Measurements from ENCODE around the gene POPDC3. TPM values are rescaled to one million over a fixed set of nuclear protein-coding genes. Genes with fewer than 3 reads are reported as not detected.
"Not testable (repeated sequence)": the region's sequence is repeated elsewhere in the genome, so short reads cannot be mapped to it uniquely, and the experiment has no call there.

The POPDC3 gene
- total RNA-seq, 1 donor from 2014 or later: 9.9 TPM

DNA sequence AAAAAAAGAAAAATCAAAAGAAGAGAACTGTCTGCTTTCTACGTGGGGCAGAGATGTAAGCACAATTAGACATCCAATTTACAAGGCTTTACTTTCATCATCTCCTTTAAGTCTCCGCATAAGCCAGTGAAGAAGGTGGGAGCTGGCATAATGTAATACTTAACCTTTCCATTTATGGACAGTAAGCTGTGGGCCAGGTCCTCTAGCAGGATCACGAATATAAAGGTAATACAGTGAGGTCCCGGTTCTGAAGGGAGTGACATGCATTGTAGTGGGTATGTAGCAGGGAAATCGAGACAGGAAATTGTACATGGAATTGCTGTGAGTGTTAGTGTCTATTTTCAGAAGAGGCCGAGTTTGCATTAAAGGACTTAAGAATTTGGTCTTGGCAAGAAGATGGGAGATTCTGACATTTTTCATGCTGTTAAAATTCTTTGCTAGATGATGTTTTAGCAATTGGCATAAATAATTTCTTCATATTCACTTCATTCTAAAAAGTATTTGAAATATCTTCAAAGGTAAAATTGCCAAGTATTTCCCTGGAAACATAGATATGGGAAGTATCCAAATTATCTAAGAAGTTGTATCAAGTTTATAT is 20.4 kb upstream of the POPDC3 start:
- no peak for DNase-seq (ENCODE audit: low spot score)
- ATAC-seq: no peak
- intact Hi-C loops (cut with DNase I): no loop called here

DNA sequence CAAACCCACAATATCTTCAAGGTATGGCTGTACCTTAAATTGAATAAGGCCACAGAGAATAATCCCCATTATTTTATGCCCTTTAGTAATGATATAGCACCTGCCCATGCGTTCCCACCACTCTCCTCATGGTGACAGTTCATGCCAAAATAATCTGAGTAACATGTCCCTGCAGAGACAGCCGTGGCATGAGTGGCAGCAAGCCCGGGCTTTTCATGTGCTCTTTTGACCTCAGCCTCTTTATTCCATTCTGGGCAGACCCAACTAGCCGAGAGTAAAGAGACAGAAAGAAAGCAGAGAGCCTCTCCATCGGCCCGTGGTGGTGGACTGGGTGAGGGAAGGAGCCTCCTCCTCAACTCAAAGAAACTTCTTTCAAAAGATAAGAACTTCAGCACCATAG is 19.9 kb upstream of the POPDC3 start:
- intact Hi-C loops (cut with DNase I): no loop called here
- ATAC-seq (no peak), DNase-seq (ENCODE audit: low spot score) (no peak)

DNA sequence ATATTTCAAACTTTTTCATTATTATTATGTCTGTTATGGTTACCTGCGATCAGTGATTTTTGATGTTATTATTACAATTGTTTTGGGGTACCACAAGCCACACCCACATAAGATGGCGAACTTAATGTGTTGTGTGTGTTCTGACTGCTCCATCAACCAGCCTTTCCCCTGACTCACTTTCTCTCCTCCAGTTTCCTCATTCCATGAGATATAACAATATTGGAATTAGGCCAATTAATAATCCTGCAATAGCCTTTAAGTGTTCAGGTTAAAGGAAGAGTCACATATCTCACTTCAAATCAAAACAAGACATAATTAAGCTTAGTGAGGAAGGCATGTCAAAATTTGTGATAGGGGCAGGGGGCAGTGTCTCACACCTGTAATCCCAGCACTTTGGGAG is 16.3 kb upstream of the POPDC3 start:
- no peak for DNase-seq (ENCODE audit: low spot score)
- intact Hi-C loops (cut with DNase I): no loop called here
- no peak for ATAC-seq

DNA sequence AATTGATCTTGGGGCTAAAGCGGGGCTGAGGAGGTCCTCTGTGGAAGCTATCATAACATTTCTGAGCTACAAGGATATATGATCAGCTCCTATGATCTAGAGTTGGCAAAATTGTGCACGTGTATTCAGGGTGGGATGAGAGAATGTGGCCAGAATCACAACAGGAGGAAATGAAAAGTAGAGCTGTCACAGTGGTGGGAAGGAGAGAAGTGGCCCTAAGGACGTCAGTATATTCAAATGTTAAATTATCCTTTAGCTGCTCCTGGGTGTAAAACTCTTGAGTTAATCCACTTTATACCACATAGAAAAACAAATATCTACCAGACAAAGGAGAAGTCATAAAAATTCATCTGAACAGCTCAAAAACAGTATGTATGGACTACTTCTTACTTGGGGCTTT is 14.8 kb upstream of the POPDC3 start:
- ATAC-seq (no peak), DNase-seq (ENCODE audit: low spot score) (no peak)
- intact Hi-C loops (cut with DNase I): no loop called here

DNA sequence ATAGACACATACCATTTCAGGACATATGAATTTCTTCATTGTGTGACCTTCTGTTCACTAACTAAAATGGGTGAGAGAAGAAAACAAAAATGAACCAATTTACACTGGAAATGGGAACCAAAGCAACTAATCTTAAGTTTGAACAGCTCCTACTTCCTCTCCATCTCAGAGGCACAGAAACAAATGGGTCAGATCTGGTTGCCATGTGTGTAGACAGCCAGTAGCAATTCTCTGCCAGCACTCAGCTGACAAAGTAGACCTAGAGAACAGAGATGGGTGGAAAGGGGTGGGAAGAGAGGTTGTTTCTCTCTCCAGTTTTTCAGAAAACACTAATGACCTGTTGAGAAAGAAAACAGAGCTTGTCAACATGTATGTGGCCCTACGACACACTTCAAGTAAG is 14.3 kb upstream of the POPDC3 start:
- intact Hi-C loops (cut with DNase I): no loop called here
- DNase-seq (ENCODE audit: low spot score): no peak
- ATAC-seq: no peak

DNA sequence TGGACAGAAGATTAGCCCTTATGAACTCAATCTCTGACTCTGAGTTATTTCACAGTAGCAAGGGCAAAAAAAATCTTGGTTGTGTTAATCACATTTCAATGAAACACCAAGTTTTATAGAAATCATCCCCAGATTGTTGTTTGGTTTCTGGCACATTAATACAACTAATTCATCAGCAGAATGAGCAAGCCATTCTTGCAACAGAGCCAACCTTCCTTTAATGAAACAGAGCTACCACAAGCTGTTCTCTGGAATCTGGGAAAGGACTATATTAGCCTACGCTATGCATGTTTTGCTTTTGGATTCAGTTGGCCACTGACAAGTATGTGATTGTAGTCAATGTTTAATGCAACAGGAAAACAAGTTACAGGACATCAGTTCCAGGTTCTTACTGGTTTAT is 13.8 kb upstream of the POPDC3 start:
- DNase-seq (ENCODE audit: low spot score) (no peak), ATAC-seq (no peak)
- intact Hi-C loops (cut with DNase I): no loop called here

DNA sequence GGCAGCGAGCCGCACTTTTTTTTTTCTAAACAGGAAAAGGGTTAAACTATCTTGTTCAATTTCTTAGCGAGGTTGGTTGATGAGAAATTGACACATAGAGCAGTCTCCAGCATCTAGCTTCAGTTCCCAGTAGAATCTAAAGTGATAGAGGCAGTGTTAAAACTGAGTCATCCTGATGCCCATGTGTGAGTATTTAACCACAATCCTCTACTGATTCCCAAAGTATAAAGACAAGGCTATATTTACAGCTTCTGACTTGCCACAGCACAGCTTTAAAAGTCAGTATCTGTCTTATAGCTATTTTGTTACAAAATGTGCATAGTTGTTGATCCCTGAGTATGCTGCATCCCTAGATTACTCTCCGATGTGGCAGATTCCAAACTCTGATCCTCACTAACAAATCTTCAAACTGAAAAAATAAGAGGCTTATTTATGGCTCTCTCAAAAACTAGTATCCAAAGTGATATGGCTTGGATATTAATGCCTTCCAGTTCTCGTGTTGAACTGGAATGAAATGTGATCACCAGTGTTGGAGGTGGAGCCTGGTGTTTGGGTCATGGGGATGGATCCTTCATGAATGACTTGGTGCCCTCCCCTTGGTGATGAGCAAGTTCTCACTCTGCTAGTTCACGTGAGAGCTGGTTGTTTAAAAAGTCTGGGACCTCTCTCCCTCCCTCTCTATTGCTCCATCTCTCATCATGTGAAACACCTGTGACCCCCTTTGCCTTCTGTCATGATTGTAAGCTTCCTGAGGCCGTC is 13.1 kb upstream of the POPDC3 start:
- no peak for ATAC-seq

DNA sequence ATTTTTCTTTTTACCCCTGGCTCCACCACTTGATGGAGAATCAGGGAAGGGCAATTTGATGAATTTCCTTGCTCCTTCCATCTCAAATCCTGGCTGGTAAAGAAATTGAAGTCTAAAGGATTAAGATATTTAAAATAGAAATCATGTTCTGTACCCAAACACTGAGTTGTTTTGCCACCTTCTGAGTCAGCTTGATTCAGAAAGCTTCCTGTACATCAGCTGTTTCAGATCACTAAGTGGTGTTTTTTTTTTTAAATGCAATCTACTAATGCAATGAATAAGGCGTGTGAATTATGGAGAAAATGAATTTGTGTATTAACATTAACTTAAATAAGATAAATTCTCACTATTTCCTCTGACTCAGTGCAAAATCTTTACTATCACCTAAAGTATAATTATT is 11.5 kb upstream of the POPDC3 start:
- intact Hi-C loops (cut with DNase I): no loop called here
- ATAC-seq: no peak
- DNase-seq (ENCODE audit: low spot score): no peak

More for the DNA sequence above, 13.1 kb upstream of the POPDC3 start:
- DNase-seq (ENCODE audit: low spot score): no peak
- intact Hi-C loops (cut with DNase I): no loop called here

DNA sequence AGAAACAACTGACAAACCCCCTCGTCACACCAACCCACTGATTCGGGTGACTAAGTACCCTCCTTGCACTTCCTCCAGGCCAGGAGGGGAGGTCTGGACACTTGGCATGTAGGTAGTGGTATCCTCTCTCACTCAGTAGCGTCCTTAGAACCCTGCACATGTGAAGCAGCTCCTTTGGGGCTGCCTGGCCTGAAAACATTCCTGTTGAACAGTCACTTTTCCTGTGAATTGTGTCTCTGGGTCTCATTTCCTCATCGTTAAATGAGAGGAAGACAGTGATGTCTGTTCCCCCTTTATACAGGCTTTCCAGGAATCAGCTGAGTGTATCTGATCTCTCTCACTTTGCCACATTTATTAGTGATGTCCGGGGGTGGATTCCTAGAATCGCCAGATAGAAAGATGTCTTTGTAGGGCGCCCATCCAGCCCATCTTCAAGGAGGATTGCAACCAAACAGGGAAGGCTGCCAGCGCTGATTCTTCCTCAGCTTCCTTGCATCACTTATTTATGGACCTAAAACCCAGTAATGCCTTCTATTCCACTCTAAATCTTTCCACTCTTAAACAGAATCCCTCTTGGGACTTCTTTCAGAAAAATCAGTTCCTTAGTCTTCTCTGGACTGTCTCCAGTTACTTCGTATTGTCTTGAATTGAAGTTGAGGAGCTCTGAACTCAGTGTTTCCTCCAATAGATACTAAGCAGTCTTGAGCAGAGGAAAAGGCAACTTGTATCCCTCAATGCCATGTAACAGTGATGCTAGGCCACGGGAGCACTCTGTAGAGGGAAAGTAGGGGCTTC is 9.4 kb upstream of the POPDC3 start:
- intact Hi-C loops (cut with DNase I): no loop called here
- ATAC-seq: no peak
- no peak for DNase-seq (ENCODE audit: low spot score)

DNA sequence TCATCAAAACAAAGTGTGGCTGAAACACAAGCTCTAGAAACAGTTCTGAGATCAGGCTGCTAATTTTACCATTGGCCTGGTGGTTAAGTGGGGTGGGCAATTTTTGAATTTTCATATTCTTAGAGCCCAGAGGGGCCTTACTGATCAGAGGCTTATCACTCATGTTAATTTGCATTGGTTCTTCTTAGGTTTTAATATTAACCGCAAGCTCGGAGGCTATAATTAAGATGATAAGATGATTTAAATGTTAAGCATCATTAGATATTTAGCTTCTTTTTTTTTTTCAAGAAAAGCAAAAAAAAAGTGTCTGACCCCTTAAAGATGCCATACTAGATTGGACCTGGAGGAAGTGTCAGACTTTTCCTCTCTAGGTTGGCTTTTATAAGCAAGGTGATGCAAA is 8.4 kb upstream of the POPDC3 start:
- intact Hi-C loops (cut with DNase I): no loop called here
- ATAC-seq: no peak
- DNase-seq (ENCODE audit: low spot score): no peak

DNA sequence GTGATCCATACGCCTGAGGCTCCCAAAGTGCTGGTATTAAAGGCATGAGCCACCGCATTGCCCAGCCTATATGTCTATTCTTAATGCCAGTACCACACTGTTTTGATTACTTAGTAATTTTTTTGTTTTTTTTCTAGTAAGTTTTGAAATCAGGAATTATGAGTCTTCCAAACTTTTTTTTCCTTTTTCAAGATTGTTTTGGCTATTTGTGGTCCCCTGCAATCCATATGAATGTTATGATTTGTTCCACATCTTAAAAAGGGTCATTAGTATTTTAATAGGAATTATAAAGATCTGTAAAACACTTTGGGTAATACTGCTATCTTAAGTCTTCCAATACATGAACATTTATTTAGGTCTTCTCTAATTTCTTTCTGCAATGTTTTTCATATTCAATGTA is 6.8 kb upstream of the POPDC3 start:
- ATAC-seq (no peak), DNase-seq (ENCODE audit: low spot score) (no peak)
- intact Hi-C loops (cut with DNase I): no loop called here

DNA sequence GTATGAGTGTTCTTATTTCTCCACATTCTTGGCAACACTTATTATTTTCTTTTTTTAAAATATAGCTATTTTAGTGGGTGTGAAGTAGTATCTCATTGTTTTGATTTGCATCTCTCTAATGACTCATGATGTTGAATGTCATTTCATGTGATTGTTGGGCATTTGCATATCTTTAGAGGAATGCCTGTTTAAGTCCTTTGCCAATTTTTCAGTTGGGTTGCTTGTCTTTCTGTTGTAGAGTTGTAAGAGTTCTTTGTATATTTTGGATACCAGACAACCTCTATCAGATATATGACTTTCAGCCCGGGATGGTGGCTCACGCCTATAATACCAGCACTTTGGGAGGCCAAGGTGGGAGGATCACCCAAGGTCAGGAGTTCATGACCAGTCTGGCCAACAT is 5.1 kb upstream of the POPDC3 start:
- intact Hi-C loops (cut with DNase I): no loop called here
- DNase-seq (ENCODE audit: low spot score): no peak
- ATAC-seq: no peak

DNA sequence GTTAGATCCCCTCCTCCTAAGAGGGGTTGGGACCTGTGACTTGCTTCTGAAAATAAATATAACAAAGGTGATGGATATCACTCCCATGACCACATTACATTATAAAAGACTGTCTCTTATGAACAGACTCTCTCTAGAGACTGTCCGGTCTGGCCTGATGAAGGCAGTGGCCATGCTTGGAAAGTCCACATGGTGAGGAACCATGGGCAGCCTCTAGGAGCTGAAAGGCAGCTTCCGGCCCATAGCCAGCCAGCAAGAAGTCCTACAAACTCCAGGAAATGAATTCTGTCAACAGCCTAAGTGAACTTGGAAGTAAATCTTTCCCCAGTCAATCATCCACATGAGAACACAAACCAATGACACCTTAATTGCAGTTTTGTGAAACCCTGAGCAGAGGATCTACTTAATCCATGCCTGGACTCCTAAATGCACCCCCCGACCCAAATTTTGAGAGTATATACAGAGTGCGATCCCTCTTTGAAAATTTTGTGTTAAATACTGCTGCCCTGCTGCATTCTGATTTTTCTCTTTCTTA is 2.2 kb upstream of the POPDC3 start:
- intact Hi-C loops (cut with DNase I): no loop called here
- no peak for ATAC-seq
- DNase-seq (ENCODE audit: low spot score): no peak

DNA sequence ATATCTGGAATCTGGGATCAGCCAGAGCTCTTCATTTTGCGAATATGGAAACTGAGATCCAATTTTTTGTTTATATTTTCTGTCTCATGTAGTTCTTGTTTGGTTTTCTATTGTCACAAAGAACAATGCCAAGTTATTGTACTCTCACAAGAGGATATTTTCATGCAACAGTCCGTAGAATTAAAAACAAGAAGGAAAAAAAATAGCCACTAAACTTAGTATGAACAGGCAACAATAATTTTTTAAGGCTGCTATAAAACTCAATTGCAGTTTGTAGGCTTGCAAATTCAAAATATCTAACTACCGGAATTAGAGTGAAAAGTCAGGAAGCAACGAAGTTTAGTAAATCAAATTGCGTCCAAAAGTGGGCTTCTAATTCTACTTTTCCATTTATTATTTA is 1.2 kb downstream of the POPDC3 start:
- DNase-seq (ENCODE audit: low spot score) (no peak), ATAC-seq (no peak)
- intact Hi-C loops (cut with DNase I): no loop called here

DNA sequence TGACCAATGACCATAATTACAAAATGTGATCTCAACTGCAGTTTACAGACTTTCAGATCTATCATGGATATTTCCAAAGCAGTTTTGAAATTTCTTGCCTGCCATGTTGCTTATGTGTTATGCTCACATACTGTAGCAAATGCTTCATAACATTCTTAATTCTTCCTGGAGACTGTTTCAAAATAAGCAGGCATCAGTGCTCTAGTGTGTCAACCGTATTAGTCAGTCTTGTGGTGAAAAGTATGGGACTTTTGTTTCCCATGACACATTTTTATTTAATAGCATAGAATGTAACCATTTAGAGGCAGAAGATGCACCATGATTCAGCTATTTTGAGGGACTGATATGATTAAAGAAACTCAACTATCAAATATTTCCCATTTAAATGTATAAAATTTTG is 1.7 kb downstream of the POPDC3 start:
- ATAC-seq (no peak), DNase-seq (ENCODE audit: low spot score) (no peak)
- intact Hi-C loops (cut with DNase I): no loop called here

DNA sequence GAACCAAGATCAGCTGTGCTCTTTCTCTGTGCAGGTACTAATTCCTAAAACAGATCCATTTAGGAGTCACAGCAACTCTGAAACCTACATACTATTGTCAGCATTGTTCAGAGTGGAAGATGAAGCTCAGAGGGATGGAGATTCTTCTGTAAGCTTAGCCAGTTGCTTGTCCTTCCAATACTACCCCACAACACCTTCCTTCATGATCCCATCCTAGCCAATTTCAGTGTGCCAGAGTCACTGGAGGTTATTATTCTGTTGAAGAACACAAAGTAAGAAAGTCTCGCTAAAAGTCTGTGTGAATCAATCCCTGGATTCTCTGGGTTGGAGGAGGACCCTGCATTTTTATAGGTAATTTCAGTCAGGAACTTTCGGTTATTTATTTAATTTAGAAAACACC is 2.3 kb downstream of the POPDC3 start:
- intact Hi-C loops (cut with DNase I): no loop called here
- no peak for ATAC-seq

DNA sequence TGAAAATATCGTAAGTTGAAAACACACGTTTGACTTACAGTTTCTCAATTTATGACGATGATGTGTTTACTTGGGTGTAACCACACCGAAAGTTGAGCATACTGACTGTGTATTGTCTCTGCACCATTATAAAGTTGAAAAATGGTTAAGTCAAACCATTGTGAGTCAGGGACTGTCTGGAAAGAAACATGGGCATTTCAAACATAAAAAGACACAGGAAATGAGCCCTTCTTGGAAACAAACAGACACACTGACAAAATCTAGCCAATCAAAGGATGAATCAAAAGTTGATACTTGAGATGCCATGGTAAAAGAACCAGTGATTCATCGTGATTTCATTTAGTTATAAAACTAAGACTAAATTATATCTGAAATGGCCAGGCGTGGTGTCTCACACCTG is 5.3 kb downstream of the POPDC3 start:
- no peak for ATAC-seq
- intact Hi-C loops (cut with DNase I): no loop called here
- DNase-seq (ENCODE audit: low spot score): no peak

More for the DNA sequence above, 2.3 kb downstream of the POPDC3 start:
- no peak for DNase-seq (ENCODE audit: low spot score)

DNA sequence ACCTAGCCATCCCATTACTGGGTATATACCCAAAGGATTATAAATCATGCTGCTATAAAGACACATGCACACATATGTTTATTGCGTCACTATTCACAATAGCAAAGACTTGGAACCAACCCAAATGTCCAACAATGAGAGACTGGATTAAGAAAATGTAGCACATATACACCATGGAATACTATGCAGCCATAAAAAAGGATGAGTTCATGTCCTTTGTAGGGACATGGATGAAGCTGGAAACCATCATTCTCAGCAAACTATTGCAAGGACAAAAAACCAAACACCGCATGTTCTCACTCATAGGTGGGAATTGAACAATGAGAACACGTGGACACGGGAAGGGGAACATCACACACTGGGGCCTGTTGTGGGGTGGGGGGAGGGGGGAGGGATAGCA is 7.3 kb downstream of the POPDC3 start:
- intact Hi-C loops (cut with DNase I); DNase-seq (ENCODE audit: low spot score); ATAC-seq: not testable (repeated sequence)

DNA sequence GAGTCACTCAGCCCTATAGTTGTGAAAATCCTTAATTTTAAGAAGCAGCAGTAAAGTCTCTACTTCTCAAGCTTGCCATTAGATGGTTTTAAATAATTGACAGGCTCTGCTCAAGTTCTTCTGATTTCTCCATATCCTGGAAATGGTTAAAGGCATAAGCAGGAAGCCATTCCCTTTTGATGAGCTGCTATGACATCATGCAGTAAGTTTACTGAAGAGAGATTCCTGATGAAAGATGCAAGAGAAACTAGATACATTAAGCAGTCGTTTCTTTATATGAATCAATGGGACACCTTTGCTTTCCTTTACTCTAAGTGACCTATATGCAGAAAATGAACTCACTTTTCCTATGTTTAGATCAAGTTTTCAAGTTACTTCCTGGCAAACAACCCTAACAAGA is 9.8 kb downstream of the POPDC3 start:
- intact Hi-C loops (cut with DNase I): no loop called here
- no peak for ATAC-seq
- no peak for DNase-seq (ENCODE audit: low spot score)

DNA sequence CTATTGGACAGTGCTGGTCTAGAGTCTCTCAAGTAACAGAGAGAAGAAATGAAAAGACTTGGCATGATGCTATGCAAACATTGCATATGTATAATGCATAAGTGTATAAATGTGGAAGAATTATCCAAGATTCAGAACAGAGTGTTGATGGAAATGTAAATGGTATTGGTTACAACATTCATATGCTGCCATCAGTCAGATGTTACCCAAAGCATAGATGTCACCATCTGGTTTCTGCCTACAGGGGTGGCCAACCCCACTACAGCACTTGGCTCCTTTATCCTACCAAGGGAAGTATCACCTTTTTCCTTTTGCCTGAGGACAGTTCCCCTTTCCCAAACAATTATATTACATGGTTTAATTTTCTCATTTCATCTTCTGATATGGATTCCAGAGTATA is 11.9 kb downstream of the POPDC3 start:
- ATAC-seq: no peak
- DNase-seq (ENCODE audit: low spot score): no peak
- intact Hi-C loops (cut with DNase I): no loop called here

All from sciatic nerve (tissue), 2 donors.